Posterior cingulate gyrus (tissue), 11 donors: ENCODE data around the gene RNGTT.
A peak's percentile ranks its signal among the peaks of the same experiment; 100 is the strongest.

Experiments
- DNase-seq, 10 donors: peaks; one replicate each; pipeline versions ENCODE4 v3.0.0 to v3.0.0-alpha.2; 2020 to 2021; ENCODE audit warnings: mixed read lengths in 3 of 10
- intact Hi-C: fragments of 100-400 bp; cut with DNase I; formaldehyde crosslinking; loops from one replicate; pipeline ENCODE4 v1.15.1; 2023

The RNGTT gene

GRCh38 chr6:88870717-88871330 is 92.6 kb downstream of the RNGTT start:
- intact Hi-C loops = loop anchor here (5.0 to 10.0 kb wide), 4 partner anchors 939 to 1804 kb away; no protein-coding TSS in a partner anchor
- peak in 3 of 10 donors; percentile 8 to 33 (median 11) for DNase-seq

GRCh38 chr6:88869263-88870020 is 94.0 kb downstream of the RNGTT start:
- no peak for DNase-seq
- intact Hi-C loops = loop anchor here (5.0 to 10.0 kb wide), 4 partner anchors 937 to 1802 kb away; no protein-coding TSS in a partner anchor

GRCh38 chr6:88867841-88868731 is 95.3 kb downstream of the RNGTT start:
- intact Hi-C loops = no loop called here
- no peak for DNase-seq

DNA sequence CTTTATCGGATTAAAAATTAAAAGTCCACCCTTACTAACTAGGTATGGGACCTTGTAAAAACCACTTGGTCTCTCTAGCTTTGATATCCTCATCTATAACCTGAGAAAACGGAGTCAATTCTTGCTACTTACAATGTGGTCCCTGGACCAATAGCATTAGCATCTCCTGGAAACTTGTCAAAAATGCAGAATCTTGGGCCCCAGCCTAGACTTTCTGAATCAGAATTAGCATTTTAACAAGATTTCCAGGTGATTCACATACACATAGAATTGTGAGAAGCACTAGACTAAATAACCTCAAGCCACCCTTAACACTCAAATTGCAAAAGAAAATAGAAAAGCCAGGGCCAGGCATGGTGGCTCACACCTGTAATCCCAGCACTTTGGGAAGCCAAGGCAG is 96.6 kb downstream of the RNGTT start:
- intact Hi-C loops = no loop called here
- no peak for DNase-seq

- no peak for DNase-seq
- intact Hi-C loops = no loop called here
Measured at GRCh38 chr6:88865275-88865674, 98.1 kb downstream of the RNGTT start.

- DNase-seq = no peak
- intact Hi-C loops = no loop called here
Measured at GRCh38 chr6:88864359-88865054, 98.9 kb downstream of the RNGTT start.

DNA sequence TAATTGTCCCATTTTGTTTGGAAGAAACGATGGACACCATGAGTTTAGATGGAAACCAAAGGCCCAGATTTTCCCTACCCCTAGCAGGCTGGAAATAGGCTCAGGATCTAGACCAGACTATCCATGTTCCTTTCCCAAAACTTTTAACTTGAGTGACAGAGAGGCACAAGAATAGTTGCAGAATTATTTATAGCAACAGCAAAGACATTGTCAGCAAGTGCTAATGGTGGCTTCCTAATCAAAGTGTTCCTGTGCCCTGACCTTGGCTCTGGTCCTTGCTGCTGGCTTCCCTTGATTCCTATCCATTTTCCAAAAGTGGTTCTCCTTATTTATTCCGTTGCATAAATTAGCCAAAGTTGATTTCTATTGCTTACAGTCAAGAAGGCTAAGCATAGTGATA is 103.1 kb downstream of the RNGTT start:
- intact Hi-C loops = no loop called here
- no peak for DNase-seq

DNA sequence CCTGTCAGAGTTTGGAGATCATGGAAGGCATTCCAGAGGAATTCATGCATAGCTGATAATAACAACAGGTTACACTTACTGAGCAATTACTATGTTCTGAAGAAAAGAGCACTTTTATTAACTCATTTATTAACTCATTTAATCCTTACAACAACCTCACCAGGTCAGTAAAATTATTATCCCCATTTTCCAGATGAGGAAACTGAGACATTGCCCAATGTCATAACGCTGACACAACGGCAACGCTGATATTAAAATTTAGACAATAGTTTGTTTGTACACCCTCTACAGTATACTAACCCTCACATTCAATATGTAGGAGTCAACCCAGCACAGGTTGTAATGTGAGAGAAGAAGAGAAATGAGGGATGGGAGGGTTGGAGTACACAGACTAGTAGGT is 105.0 kb downstream of the RNGTT start:
- intact Hi-C loops = no loop called here
- DNase-seq = no peak

GRCh38 chr6:88856566-88856965 is 106.9 kb downstream of the RNGTT start:
- DNase-seq = no peak
- intact Hi-C loops = no loop called here

GRCh38 chr6:88855541-88856147 is 107.8 kb downstream of the RNGTT start:
- DNase-seq = no peak
- intact Hi-C loops = no loop called here

DNA sequence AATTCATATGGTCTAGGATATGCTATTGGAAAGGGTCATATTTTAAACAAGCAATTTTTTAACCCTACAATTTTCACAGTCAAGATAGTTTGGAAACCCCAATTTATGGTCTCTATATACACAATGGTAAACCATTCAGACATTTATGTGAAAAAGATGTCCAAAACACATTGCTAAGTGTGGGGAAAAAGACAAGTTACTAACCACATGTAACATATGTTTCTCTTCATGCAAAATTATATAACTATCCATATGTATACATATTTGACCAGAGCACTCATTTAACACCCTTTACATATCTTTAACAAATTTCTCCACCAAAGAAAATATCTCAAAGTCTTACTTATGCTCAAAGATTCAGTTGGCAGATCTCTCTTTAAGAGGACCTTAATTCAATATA is 110.6 kb downstream of the RNGTT start:
- no peak for DNase-seq
- intact Hi-C loops = no loop called here

DNA sequence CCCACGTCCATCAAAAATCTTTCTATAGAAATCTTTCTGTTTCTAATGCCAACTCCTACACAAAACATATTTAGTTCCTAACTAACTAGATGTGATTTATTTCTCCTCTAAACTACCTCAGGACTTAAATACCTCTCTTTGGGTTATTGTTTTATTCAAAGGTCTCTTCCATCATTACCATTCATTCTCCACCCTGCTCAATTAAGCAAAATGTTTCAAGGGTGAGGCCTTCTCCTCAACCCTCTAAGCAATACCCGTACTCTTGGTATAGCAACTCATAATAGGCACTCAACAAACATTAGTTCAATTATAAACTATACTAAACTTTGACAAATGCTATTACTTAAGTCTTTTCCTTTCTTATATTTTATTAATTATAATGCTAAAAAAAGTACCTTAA is 111.4 kb downstream of the RNGTT start:
- no peak for DNase-seq
- intact Hi-C loops = no loop called here

GRCh38 chr6:88848870-88849269 is 114.5 kb downstream of the RNGTT start:
- DNase-seq = no peak
- intact Hi-C loops = no loop called here

- intact Hi-C loops = no loop called here
- DNase-seq = no peak
Measured at GRCh38 chr6:88843040-88843439, 120.4 kb downstream of the RNGTT start.

DNA sequence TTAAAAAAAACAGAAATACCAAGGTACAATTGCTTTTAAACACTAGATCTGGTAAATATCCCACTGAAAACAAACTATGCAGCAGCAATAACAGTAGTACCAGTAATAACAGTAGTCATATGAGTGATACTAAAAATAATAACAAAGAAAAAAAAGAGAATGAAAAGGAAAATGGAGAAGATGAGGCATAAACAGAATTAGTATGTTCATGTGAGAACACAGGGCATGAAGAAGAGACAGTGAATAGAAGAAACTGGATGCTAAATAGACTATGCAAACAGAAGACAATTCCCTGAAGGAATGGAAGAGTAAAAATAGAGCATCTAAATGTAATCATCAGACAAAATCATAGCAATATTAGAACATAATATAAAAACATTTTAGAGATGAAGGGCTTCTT is 121.1 kb downstream of the RNGTT start:
- intact Hi-C loops = no loop called here
- no peak for DNase-seq

DNA sequence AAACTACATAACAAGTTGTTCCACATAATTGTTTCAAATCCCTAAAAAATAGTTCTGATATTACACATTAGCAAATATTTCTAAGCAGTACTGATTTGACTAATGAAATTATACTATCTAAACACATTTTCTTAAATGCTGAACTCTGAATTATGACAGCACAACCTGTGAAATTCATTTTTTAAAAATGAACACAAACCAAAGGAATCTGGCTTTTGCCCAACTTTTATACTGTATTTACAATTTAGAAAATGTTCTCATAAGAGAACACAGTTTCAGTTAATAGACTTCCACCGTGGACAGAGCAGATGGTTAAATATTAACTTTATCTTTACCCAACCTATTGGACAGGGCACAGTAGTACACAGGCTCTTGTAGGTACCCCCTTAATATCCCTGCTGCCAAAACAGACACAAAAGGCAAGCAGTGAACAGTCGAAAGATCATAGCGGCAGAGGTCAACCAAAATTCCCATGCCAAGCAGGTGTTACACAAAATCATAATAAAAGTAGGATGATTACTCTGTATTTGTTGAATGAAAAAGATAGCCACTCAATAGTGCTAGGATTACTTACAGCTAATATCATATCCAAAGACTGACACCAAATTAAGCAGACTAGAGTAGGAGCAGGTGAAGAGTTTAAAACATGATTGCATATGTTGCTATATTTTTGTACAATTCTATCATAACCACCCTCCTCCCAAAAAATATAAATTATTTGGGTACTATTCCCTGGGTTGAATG is 122.5 kb downstream of the RNGTT start:
- no peak for DNase-seq
- intact Hi-C loops = no loop called here

DNA sequence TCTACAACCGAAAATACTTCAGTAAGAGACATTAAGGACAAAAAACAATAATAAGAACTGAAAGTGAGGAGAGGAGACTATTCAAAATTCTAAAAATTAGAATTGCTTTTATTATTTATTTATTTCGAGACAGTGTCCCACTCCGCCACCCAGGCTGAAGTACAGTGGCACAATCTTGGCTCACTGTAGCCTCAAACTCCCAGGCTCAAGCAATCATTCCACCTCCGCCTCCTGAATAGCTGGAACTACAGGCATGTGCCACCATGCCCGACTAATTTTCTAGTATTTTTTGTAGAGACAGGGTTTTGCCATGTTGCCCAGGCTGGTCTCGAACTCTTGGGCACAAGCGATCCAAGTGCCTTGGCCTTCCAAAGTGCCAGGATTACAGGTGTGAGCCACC is 123.1 kb downstream of the RNGTT start:
- peak in 1 of 10 donors; percentile 50 for DNase-seq

DNA sequence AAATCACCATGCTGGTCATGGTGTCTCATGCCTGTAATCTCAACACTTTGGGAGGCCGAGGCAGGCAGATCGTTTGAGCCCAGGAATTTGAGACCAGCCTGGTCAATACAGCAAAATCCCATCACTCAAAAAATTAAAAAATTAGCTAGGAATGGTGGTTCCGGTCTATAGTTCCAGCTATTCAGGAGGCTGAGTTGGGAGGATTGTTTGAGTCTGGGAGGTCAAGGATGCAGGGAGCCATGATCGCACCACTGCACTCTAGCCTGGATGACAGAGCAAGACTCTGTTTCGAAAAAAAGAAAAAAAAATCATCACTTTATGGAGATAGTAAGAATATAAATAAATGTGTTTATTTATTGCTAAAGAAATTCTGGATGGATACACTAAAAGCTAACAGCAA is 124.1 kb downstream of the RNGTT start:
- intact Hi-C loops = no loop called here
- no peak for DNase-seq

More for the DNA sequence above, 123.1 kb downstream of the RNGTT start:
- intact Hi-C loops = no loop called here

- intact Hi-C loops = no loop called here
- DNase-seq = no peak
Measured at GRCh38 chr6:88835210-88835609, 128.2 kb downstream of the RNGTT start.
